Epithelial cell of proximal tubule (primary cell): ENCODE data around the gene PDE7B. TPM values are rescaled to one million over a fixed set of nuclear protein-coding genes. Genes with fewer than 3 reads are reported as not detected.

ENCODE experiments used
- DNase-seq: peaks from one replicate; pipeline ENCODE4 v3.0.0-alpha.2; 2011; ENCODE audit warnings: low read depth
- H3K4me3 ChIP-seq: 2 replicates; pipeline ENCODE4 v1.5.1; 2011; ENCODE audit warnings: low read depth, mild to moderate bottlenecking, low read length
- CTCF ChIP-seq: conservative IDR thresholded peaks from 2 replicates; pipeline ENCODE4 v1.5.1; 2012; ENCODE audit warnings: low read depth, mild to moderate bottlenecking, low read length
- total RNA-seq: library from RNA; depleted of rRNA; stranded (reverse); fragments of >200 nt; gene quantifications from 2 replicates; pipeline ENCODE4 v1.2.3, GENCODE V29; 2015

Gene PDE7B
- total RNA-seq, 1 donor from 2014 or later, result 2.4 TPM

GRCh38 chr6:136192902-136193301 is 341.4 kb downstream of the PDE7B start:
- no peak for TF ChIP-seq CTCF
- no peak overlapping the region for H3K4me3 ChIP-seq
- DNase-seq, result no peak

DNA sequence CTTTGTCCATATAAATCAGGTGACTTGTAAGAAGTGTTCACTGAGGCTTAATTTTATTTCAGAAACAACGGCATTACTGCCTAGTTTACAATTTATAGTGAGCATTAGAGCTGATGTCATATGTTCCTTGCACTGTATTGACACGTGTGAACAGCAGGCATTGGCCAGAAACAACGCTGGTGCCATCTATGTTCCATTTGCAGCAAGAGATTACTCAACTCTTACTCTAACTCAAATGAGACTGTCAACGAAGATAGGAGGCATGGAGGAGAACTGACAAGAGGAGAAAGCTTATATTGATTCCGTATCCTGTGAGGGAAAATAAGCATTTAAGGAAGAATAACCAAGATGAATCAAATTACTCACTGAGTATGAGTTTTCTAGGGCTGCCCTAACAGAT is 350.2 kb downstream of the PDE7B start:
- TF ChIP-seq CTCF, result peak; percentile 36
- no peak for DNase-seq
- no peak overlapping the region for H3K4me3 ChIP-seq

- peak; percentile 23 for TF ChIP-seq CTCF
- DNase-seq, result no peak
- no peak overlapping the region for H3K4me3 ChIP-seq
These were observed 357.3 kb downstream of the PDE7B start for GRCh38 chr6:136208783-136209182.

- no peak for TF ChIP-seq CTCF
- H3K4me3 ChIP-seq, result no peak overlapping the region
- no peak for DNase-seq
These were observed 358.0 kb downstream of the PDE7B start for GRCh38 chr6:136209496-136209895.

DNA sequence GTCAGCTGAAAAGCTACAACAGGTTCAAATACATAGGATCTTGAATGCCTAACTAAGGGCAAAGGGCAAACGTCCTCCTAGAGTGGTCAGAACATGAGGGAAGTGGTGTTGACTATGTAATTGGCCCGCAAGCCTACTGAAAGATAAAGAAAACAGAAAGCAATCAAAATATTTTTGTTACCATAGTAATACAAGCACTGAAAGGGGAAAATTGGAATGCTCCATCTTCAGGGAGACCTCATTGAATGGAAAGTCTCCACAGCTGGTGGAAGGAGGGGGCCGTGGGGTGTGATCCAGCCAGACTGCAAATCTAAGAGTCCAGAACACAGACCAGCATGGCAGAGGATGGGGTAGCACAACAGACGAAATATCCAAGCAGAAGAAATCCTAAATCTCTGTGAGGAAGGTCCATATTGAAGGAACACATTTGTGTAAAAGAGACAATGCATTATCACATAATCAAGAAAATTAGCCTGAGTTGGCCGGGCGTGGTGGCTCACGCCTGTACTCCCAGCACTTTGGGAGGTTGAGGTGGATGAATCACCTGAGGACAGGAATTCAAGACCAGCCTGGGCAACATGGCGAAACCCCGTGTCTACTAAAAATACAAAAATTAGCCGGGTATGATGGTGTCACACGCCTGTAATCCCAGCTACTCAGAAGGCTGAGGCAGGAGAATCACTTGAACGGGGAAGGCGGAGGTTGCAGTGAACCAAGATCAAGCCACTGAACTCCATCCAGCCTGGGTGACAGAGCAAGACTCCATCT is 359.1 kb downstream of the PDE7B start:
- TF ChIP-seq CTCF, result no peak
- H3K4me3 ChIP-seq, result no peak overlapping the region
- no peak for DNase-seq

DNA sequence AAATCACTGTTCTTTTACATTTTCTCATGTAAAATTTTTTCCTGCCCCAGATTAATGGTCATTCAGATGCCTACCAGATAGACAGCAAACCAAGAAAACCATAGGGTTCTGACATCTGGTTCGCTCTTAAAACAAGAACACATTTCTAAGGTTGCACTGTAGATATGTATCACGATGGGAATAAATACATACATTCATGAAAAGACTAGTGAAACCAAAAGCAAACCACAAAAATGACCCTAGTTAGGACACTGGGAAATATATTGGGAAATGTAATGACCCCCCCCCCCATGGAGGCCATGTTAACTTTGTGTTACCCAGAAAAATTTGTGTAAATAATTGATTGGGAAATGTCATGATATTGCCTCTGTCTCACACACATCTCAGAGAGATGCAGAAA is 361.1 kb downstream of the PDE7B start:
- TF ChIP-seq CTCF, result no peak
- no peak overlapping the region for H3K4me3 ChIP-seq
- no peak for DNase-seq

- H3K4me3 ChIP-seq, result no peak overlapping the region
- no peak for DNase-seq
- TF ChIP-seq CTCF, result no peak
These were observed 361.6 kb downstream of the PDE7B start for GRCh38 chr6:136213012-136213539.
